Naive thymus-derived CD4-positive, alpha-beta T cell (primary cell): ENCODE data around the gene RBP5. TPM values are rescaled to one million over a fixed set of nuclear protein-coding genes. Genes with fewer than 3 reads are reported as not detected.

ENCODE experiments used
- ATAC-seq: fragments of 150-1000 bp; cut with Tn5 transposase; 2 replicates; pipeline ENCODE4 v1.10.0; 2021; ENCODE audit warnings: mild to moderate bottlenecking, moderate library complexity
- CTCF ChIA-PET: fragments of 350-600 bp; sonication (Branson Sonifier 250); formaldehyde crosslinking; loops from one replicate; lab custom pipeline; 2021; ENCODE audit warnings: antibody characterized with exemption; lab: Charles Lee
- POLR2A ChIA-PET: fragments of 350-600 bp; sonication (Branson Sonifier 250); formaldehyde crosslinking; loops from one replicate; lab custom pipeline; 2021; ENCODE audit warnings: antibody characterized with exemption, inconsistent platforms; lab: Charles Lee
- DNase-seq, 9 donors: peaks; one replicate each; pipeline versions ENCODE4 v3.0.0 to v3.0.0-alpha.2; 2020 to 2022; ENCODE audit warnings: mixed read lengths in 1 of 9
- H3K27ac ChIP-seq: one replicate; pipeline ENCODE4 v1.7.0; 2013; ENCODE audit warnings: mild to moderate bottlenecking, low read depth, low read length, moderate library complexity
- H3K27me3 ChIP-seq, 2 donors: one replicate each; pipeline ENCODE4 v1.7.0; 2013; ENCODE audit warnings: low read length in 2 of 2, mild to moderate bottlenecking in 2 of 2, moderate library complexity in 2 of 2; ENCODE audit not compliant: control insufficient read depth in 2 of 2, insufficient read depth in 2 of 2
- H3K36me3 ChIP-seq, 3 experiments: 1 replicate in 2 of 3; 2 replicates in 1 of 3; pipeline ENCODE4 v1.7.0; 2013; ENCODE audit warnings: low read length in 3 of 3, mild to moderate bottlenecking in 3 of 3, moderate library complexity in 1 of 3; ENCODE audit not compliant: insufficient read depth in 3 of 3, control insufficient read depth in 2 of 3
- H3K4me1 ChIP-seq, 2 donors: one replicate each; pipeline ENCODE4 v1.7.0; 2013; ENCODE audit warnings: low read length in 2 of 2, mild to moderate bottlenecking in 2 of 2, moderate library complexity in 1 of 2; ENCODE audit not compliant: control insufficient read depth in 2 of 2, insufficient read depth in 2 of 2
- H3K4me3 ChIP-seq: 2 replicates; pipeline ENCODE4 v1.7.0; 2013; ENCODE audit warnings: mild to moderate bottlenecking, low read length
- H3K9me3 ChIP-seq, 3 experiments: 1 replicate in 2 of 3; 2 replicates in 1 of 3; pipeline ENCODE4 v1.7.0; 2013; ENCODE audit warnings: low read length in 3 of 3; ENCODE audit not compliant: control insufficient read depth in 2 of 3
- H3K27ac Mint-ChIP-seq, 9 donors: one replicate each; pipeline ENCODE4 v1.8.0; 2020 to 2022; ENCODE audit warnings: mixed read lengths in 9 of 9, mild to moderate bottlenecking in 8 of 9, moderate library complexity in 5 of 9, inconsistent platforms in 2 of 9
- H3K27me3 Mint-ChIP-seq, 5 donors: one replicate each; pipeline ENCODE4 v1.8.0; 2021 to 2022; ENCODE audit warnings: mixed read lengths in 5 of 5, mild to moderate bottlenecking in 1 of 5
- H3K36me3 Mint-ChIP-seq, 5 donors: one replicate each; pipeline ENCODE4 v1.8.0; 2020 to 2022; ENCODE audit warnings: mixed read lengths in 5 of 5, mild to moderate bottlenecking in 3 of 5, inconsistent platforms in 1 of 5
- H3K4me1 Mint-ChIP-seq, 7 donors: one replicate each; pipeline ENCODE4 v1.8.0; 2020 to 2022; ENCODE audit warnings: mixed read lengths in 7 of 7, mild to moderate bottlenecking in 3 of 7, inconsistent platforms in 1 of 7
- H3K4me3 Mint-ChIP-seq, 10 donors: one replicate each; pipeline ENCODE4 v1.8.0; 2020 to 2022; ENCODE audit warnings: mild to moderate bottlenecking in 10 of 10, mixed read lengths in 10 of 10, moderate library complexity in 6 of 10, inconsistent platforms in 2 of 10
- H3K9me3 Mint-ChIP-seq, 11 donors: one replicate each; pipeline ENCODE4 v1.8.0; 2020 to 2022; ENCODE audit warnings: mixed read lengths in 11 of 11, mild to moderate bottlenecking in 4 of 11, inconsistent platforms in 1 of 11, moderate library complexity in 1 of 11
- intact Hi-C, 2 donors: fragments of 100-400 bp; cut with micrococcal nuclease; formaldehyde crosslinking; loops; one replicate each; pipeline ENCODE4 v1.15.1; 2023
- polyA plus RNA-seq, 2 donors: library from polyadenylated mRNA; unstranded; fragments of 300-500 nt; fragmentation: Illumina TruSeq; gene quantifications; one replicate each; pipeline ENCODE4 v1.2.3, GENCODE V29; 2021
- total RNA-seq, 6 experiments: library from RNA in 5 of 6; stranded (reverse) in 5 of 6; gene quantifications; 1 replicate in 5 of 6; 2 replicates in 1 of 6; pipeline ENCODE4 v1.2.3 and lab custom pipeline; 2021 to 2026

The RBP5 gene
- total and polyA plus RNA-seq, 7 experiments from 2014 or later = 0.46 to 1.4 (median 0.50) TPM; not detected in 4

DNA sequence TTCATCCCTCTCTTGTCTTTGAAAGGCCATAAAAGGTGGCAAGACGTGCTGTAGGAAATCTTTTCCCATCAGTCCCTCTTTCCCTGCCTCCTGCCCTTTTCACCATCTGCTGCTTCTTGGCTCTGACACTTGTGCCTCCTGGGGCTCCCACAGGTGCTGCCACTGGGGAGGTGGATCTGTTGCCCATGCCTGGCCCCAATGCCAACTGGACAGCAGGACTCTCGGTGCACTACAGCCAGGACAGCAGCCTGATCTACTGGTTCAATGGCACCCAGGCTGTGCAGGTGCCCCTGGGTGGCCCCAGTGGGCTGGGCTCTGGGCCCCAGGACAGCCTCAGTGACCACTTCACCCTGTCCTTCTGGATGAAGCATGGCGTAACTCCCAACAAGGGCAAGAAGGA lies 8.0 kb upstream of the RBP5 start:
- ChIA-PET POLR2A (no interaction called here), CTCF (no interaction called here)
- Mint-ChIP-seq H3K27ac (no peak overlapping the region), H3K36me3 (peaks cover 8 to 57% (median 23%) of the 10 kb centered on the region in 5 donors), H3K27me3 (no peaks in the 10 kb centered on the region), H3K9me3 (peaks cover 0 to 1% (median 0%) of the 10 kb centered on the region in 11 donors), H3K4me1 (peaks cover 10 to 20% (median 11%) of the 10 kb centered on the region in 7 donors), H3K4me3 (no peak overlapping the region)
- Histone ChIP-seq H3K27me3 (no peaks in the 10 kb centered on the region), H3K4me3 (no peak overlapping the region), H3K4me1 (peaks cover under 1 to 4% of the 10 kb centered on the region in 2 donors), H3K36me3 (peaks cover 0 to 39% (median 0%) of the 10 kb centered on the region in 3 experiments), H3K9me3 (no peaks in the 10 kb centered on the region), H3K27ac (no peak overlapping the region)
- intact Hi-C loops = no loop called here
- ATAC-seq = no peak
- no peak for DNase-seq

DNA sequence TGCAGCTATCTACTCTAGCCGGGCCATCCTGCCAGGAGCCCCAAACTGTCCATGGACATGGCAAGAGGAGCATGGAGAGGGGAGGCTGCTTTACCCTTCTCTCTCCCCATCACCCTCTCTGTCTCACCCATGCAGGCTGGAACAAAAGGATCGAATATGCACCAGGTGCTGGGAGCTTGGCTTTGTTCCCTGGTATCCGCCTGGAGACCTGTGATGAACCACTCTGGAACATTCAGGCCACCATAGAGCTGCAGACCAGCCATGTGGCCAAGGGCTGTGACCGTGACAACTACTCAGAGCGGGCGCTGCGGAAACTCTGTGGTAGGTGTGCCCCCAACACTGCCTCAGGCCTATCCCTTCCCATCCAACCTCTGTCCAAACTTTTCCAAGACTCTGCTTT lies 7.4 kb upstream of the RBP5 start:
- ATAC-seq = no peak
- Mint-ChIP-seq H3K4me1 (peaks cover 14 to 24% (median 17%) of the 10 kb centered on the region in 7 donors), H3K27ac (no peak overlapping the region), H3K9me3 (peaks cover 0 to 1% (median 0%) of the 10 kb centered on the region in 11 donors), H3K36me3 (peaks cover 8 to 52% (median 23%) of the 10 kb centered on the region in 5 donors), H3K27me3 (no peaks in the 10 kb centered on the region), H3K4me3 (no peak overlapping the region)
- Histone ChIP-seq H3K4me1 (peaks cover 7 to 9% of the 10 kb centered on the region in 2 donors), H3K36me3 (peaks cover 0 to 36% (median 0%) of the 10 kb centered on the region in 3 experiments), H3K4me3 (no peak overlapping the region), H3K27me3 (no peaks in the 10 kb centered on the region), H3K9me3 (no peaks in the 10 kb centered on the region), H3K27ac (no peak overlapping the region)
- CTCF ChIA-PET = interaction anchor here (0.5 kb wide), 1 partner anchor 115 kb away, joined by 3 read pairs; no protein-coding TSS in a partner anchor
- intact Hi-C loops = no loop called here
- no peak for DNase-seq
- POLR2A ChIA-PET = no interaction called here

DNA sequence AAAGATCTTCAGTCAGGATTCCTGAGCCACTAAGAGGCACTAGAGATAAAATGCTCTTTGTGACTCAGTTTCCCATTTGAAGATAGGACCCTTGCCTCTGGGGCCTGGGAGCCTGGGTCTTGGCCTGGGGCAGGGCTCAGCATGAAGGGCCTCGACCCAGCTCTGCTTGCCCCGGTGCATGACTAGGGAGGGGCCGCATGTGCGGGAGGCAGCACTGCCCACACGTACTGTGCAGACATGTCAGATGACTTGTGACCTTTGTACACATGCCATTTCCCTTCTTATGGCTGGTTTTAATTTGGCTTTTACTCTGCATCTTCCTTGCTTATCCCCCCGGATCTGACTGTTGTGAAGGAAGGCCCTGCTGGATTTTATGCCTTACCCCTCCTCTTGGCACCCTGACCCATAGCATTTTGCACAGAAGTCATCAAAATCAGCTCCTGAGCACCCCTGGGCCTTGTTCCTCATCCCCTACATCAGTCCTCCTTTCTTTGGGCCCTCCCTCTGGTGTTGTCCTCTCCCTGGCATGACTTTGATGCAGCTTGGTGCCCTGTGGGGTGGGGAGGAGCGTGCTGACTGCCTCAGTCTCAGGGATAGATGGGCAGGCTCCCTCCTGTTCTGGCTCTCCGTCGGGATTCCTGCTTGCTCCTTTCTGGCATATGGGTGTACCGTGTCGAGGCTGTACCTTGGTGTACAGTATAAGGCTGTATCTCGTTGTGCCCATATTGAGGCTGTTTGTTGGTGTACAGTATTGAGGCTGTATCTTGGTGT lies 5.9 kb upstream of the RBP5 start:
- no peak for ATAC-seq
- peaks cover 10 to 13% of the 10 kb centered on the region in 2 donors for H3K4me1 ChIP-seq
- Mint-ChIP-seq H3K27ac (peak overlapping the region in 3 of 9 donors; percentile 23 to 68 (median 34)), H3K36me3 (peaks cover 8 to 45% (median 17%) of the 10 kb centered on the region in 5 donors), H3K4me3 (no peak overlapping the region), H3K27me3 (no peaks in the 10 kb centered on the region), H3K4me1 (peaks cover 20 to 30% (median 23%) of the 10 kb centered on the region in 7 donors), H3K9me3 (peaks cover 0 to 3% (median 0%) of the 10 kb centered on the region in 11 donors)
- H3K4me3 ChIP-seq = no peak overlapping the region
- H3K27ac ChIP-seq = no peak overlapping the region
- H3K9me3 ChIP-seq = no peaks in the 10 kb centered on the region
- POLR2A ChIA-PET = no interaction called here
- peaks cover 0 to 42% (median 0%) of the 10 kb centered on the region in 3 experiments for H3K36me3 ChIP-seq
- intact Hi-C loops = loop anchor here in 1 of 2 donors (5.0 kb wide), 1 partner anchor 508 kb away; no protein-coding TSS in a partner anchor
- DNase-seq = no peak
- CTCF ChIA-PET = interaction anchor here (1.0 kb wide), 1 partner anchor 10 kb away, joined by 3 read pairs; no protein-coding TSS in a partner anchor
- H3K27me3 ChIP-seq = no peaks in the 10 kb centered on the region

DNA sequence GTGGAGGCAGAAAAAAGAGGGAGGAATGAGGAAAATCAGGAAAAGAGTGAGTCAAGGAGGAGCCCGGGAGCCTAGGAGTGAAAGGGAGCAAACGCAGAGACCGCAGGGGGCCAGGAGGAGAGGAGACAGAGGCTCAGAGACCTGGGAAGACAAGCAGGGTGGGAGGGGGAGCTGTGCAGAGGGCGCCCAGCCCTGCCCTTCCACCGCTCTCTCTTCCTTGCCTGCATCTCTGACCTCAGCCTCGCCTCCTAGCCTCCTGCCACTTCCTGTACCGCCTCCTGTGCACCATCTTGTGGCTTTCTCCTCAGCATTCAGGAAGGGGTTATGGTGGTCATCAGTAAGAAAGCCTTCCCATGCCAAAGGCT lies 2.8 kb upstream of the RBP5 start:
- H3K27ac Mint-ChIP-seq = peak overlapping the region; percentile 72 to 95 (median 91)
- H3K4me1 ChIP-seq = peaks cover 18% of the 10 kb centered on the region in 2 donors
- H3K9me3 Mint-ChIP-seq = peaks cover 0 to 4% (median 0%) of the 10 kb centered on the region in 11 donors
- POLR2A ChIA-PET = no interaction called here
- H3K27me3 ChIP-seq = no peaks in the 10 kb centered on the region
- no peak for ATAC-seq
- intact Hi-C loops = loop anchor here (2.0 to 5.0 kb wide), 2 partner anchors 23 to 511 kb away; partner anchors contain the start of gene C1RL (in 1 of the 2)
- peak overlapping the region; percentile 73 for H3K27ac ChIP-seq
- H3K27me3 Mint-ChIP-seq = no peaks in the 10 kb centered on the region
- H3K4me3 ChIP-seq = peak overlapping the region; percentile 88
- CTCF ChIA-PET = interaction anchor here (0.8 kb wide), 1 partner anchor 10 kb away, joined by 3 read pairs; no protein-coding TSS in a partner anchor
- H3K36me3 ChIP-seq = peaks cover 0 to 24% (median 0%) of the 10 kb centered on the region in 3 experiments
- H3K36me3 Mint-ChIP-seq = peaks cover 0 to 25% (median 6%) of the 10 kb centered on the region in 5 donors
- H3K4me3 Mint-ChIP-seq = peak overlapping the region; percentile 94 to 100 (median 96)
- DNase-seq = no peak
- H3K4me1 Mint-ChIP-seq = peaks cover 29 to 41% (median 34%) of the 10 kb centered on the region in 7 donors
- H3K9me3 ChIP-seq = no peaks in the 10 kb centered on the region

DNA sequence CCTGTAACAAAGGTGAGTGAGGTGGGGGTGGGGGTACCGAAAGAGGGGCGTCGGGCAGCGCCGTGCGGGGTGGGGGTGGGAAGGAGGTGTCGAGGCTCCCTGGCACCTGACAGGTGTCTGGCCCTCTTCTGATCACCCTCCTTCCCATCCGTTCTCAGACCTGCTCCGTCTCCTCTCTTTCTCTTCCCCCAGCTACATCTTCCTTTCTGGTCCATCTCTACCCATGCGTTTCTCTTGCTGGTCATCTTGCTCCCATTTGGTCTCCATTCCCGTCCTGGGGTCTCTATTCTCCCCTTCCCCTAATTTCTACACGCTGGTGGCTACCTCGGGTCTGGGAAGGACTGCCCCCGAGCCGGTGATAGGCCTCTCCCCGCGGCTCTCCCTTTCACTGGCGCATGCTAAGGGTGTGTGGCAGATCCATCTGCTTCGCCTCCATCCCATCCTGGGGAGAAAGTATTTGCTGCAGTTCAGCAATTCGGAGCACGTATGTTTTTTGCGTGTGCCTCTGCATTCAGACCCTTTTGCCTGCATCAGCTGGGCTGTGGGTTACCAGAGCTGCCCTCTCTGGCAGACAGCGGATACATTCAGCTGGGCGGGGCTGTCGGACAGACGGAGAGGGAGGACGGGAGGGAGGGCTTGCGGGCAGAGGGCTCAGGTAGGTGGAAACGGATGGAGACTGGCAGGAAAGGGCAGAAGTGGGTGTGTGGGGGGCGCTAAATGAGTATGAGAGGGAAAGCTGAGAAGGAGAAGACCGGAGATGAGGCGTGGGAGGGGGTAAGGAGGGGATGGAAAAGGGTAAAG lies 2.2 kb upstream of the RBP5 start:
- Histone ChIP-seq H3K36me3 (peaks cover 0 to 18% (median 0%) of the 10 kb centered on the region in 3 experiments), H3K4me1 (peaks cover 18% of the 10 kb centered on the region in 2 donors), H3K9me3 (no peaks in the 10 kb centered on the region), H3K4me3 (peak overlapping the region; percentile 88), H3K27ac (peak overlapping the region; percentile 73), H3K27me3 (no peaks in the 10 kb centered on the region)
- H3K4me3 Mint-ChIP-seq = peak overlapping the region; percentile 94 to 100 (median 96)
- no peaks in the 10 kb centered on the region for H3K27me3 Mint-ChIP-seq
- peak overlapping the region; percentile 73 to 95 (median 92) for H3K27ac Mint-ChIP-seq
- DNase-seq (peak in 7 of 9 donors; percentile 17 to 67 (median 21)), ATAC-seq (peak; percentile 14)
- intact Hi-C loops = loop anchor here (1.0 to 5.0 kb wide), 7 partner anchors 21 to 511 kb away; partner anchors contain the start of genes C1RL (in 1 of the 2), EMG1 (in 1 of the 2), LPCAT3 (in 1 of the 2) and PEX5 (in 1 of the 2)
- POLR2A ChIA-PET = interaction anchor here (0.6 kb wide), 1 partner anchor 18 kb away, joined by 3 read pairs; no protein-coding TSS in a partner anchor
- peaks cover 0 to 24% (median 6%) of the 10 kb centered on the region in 5 donors for H3K36me3 Mint-ChIP-seq
- H3K4me1 Mint-ChIP-seq = peaks cover 29 to 41% (median 34%) of the 10 kb centered on the region in 7 donors
- CTCF ChIA-PET = interaction anchor here (0.8 to 1.2 kb wide), 2 partner anchors 10 kb away, joined by 3 to 4 read pairs; no protein-coding TSS in a partner anchor
- H3K9me3 Mint-ChIP-seq = peaks cover 0 to 4% (median 0%) of the 10 kb centered on the region in 11 donors
